Stimulated activated CD8-positive, alpha-beta memory T cell treated with anti-CD3 and anti-CD28 coated beads, Interleukin-2, amount 100 ng/mL, for 1 hour (primary cell): ENCODE measurements around the gene IGFALS.

ENCODE experiments used
- DNase-seq, 2 donors: peaks; one replicate each; pipeline ENCODE4 v3.0.0-alpha.2; 2020; ENCODE audit warnings: low read depth in 2 of 2

IGFALS gene

GRCh38 chr16:1790261-1790610 is 3.3 kb downstream of the IGFALS start:
- no peak for DNase-seq

GRCh38 chr16:1789643-1790045 is 3.9 kb downstream of the IGFALS start:
- DNase-seq: no peak

- DNase-seq: no peak
Observed at GRCh38 chr16:1788708-1789100, 4.8 kb downstream of the IGFALS start.

GRCh38 chr16:1788095-1788707 is 5.3 kb downstream of the IGFALS start:
- DNase-seq: no peak

- no peak for DNase-seq
Observed at GRCh38 chr16:1787322-1788094, 6.0 kb downstream of the IGFALS start.

- DNase-seq: no peak
Observed at GRCh38 chr16:1787056-1787321, 6.5 kb downstream of the IGFALS start.

GRCh38 chr16:1786242-1787055 is 7.1 kb downstream of the IGFALS start:
- DNase-seq: no peak

- DNase-seq: no peak
Observed at GRCh38 chr16:1785846-1786170, 7.7 kb downstream of the IGFALS start.

- DNase-seq: no peak
Observed at GRCh38 chr16:1784977-1785845, 8.3 kb downstream of the IGFALS start.

GRCh38 chr16:1782408-1783264 is 10.9 kb downstream of the IGFALS start, which contains the start of the genes NUBP2 and SPSB3:
Gene NUBP2 (plus strand): TSS chr16:1782960. CDS start chr16:1783021, 61 bp downstream.
Gene SPSB3 (minus strand): TSS chr16:1782571. CDS start chr16:1781483, 1,088 bp downstream.
- DNase-seq: peak; percentile 95

GRCh38 chr16:1781758-1782407 is 11.6 kb downstream of the IGFALS start:
- DNase-seq: no peak

GRCh38 chr16:1781254-1781653 is 12.3 kb downstream of the IGFALS start:
- no peak for DNase-seq

GRCh38 chr16:1780677-1781072 is 12.8 kb downstream of the IGFALS start:
- DNase-seq: no peak

- DNase-seq: no peak
Observed at GRCh38 chr16:1779741-1780676, 13.5 kb downstream of the IGFALS start.

- no peak for DNase-seq
Observed at GRCh38 chr16:1779234-1779701, 14.2 kb downstream of the IGFALS start.

- no peak for DNase-seq
Observed at GRCh38 chr16:1778200-1779179, 15.0 kb downstream of the IGFALS start.

GRCh38 chr16:1777375-1778199 is 15.9 kb downstream of the IGFALS start:
- no peak for DNase-seq
